ENCODE data around the gene IL7R. TPM values are rescaled to one million over a fixed set of nuclear protein-coding genes. Genes with fewer than 3 reads are reported as not detected.

Gene IL7R
- total RNA-seq, 1 experiment from 2014 or later = 7.7 TPM

DNA sequence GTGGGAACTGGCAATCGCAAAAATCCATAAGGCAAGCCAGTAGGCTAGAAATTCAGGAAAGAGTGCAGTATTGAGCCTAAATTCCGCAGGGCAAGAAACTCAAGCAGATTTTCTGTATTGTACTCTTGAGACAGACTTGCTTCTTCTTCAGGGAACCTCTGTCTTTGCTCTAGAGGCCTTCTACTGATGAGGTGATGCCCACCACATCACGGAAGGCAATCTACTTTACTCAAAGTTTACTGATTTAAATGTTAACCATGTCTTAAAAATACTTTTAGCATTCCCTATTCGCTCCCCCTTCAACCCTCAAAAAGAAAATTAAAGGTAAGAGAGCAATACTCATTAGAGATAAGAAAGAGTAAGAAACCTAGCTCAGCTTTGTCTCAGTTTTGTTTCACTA, 11.3 kb downstream of the IL7R start:
- H3K36me3 ChIP-seq (ENCODE audit: insufficient read depth, low read length, poor library complexity, severe bottlenecking) = no peaks in the 10 kb centered on the region
- BruUV-seq (replicated peaks) = no TSS peak
- no peaks in the 10 kb centered on the region for H3K27me3 ChIP-seq (replicated peaks; ENCODE audit: insufficient read depth, low read depth, low read length, poor library complexity)

DNA sequence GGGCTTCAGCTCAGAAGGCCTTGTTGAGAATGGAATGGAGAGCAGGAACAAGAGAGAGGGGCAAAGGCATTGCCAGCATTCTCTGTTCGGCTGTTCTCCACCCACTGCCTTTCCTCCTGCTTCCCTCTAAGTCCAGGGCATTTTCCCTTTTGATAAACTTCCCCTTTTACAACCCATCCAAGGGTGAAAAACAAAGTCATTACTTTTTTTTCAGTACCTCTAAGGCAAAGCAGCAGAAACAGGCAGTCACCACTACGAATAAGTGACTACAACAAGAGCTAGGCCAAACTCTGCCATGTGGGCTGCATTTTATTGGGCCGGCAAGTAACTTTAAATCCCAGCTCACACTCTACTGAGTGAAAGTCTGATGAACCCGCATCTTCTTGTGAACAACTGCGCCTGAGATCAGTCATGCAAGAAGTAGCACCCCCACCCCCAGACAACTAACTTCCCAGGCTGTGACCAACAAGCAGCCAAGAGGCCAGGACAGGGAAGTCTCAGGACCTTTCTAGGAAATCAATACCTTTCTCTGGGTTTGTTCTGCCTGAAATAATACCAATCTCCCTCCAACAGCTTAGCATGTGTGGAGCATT, 13.1 kb downstream of the IL7R start:
- no TSS peak for BruUV-seq (replicated peaks)
- Histone ChIP-seq H3K27me3 (replicated peaks; ENCODE audit: insufficient read depth, low read depth, low read length, poor library complexity) (no peaks in the 10 kb centered on the region), H3K36me3 (ENCODE audit: insufficient read depth, low read length, poor library complexity, severe bottlenecking) (no peaks in the 10 kb centered on the region), H3K9me3 (ENCODE audit: low read depth, low read length, poor library complexity, severe bottlenecking) (no peaks in the 10 kb centered on the region), H3K4me3 (ENCODE audit: low read depth, low read length, poor library complexity, severe bottlenecking) (no peak overlapping the region), H3K4me1 (ENCODE audit: insufficient read depth, low read length, poor library complexity, severe bottlenecking) (no peaks in the 10 kb centered on the region), H3K27ac (ENCODE audit: low read depth, low read length, poor library complexity, severe bottlenecking) (no peak overlapping the region)
- POLR2A ChIA-PET (ENCODE audit: low non-redundant PET) = no interaction called here
- CTCF ChIA-PET = no interaction called here
- intact Hi-C loops (cut with micrococcal nuclease; ENCODE audit: unreplicated experiment) = no loop called here
- TF ChIP-seq EZH2 (IDR thresholded peaks at IDR 0.05; ENCODE audit: borderline replicate concordance, low read depth, low read length, poor library complexity, severe bottlenecking) = no peak
- TF ChIP-seq, protein P1, sequence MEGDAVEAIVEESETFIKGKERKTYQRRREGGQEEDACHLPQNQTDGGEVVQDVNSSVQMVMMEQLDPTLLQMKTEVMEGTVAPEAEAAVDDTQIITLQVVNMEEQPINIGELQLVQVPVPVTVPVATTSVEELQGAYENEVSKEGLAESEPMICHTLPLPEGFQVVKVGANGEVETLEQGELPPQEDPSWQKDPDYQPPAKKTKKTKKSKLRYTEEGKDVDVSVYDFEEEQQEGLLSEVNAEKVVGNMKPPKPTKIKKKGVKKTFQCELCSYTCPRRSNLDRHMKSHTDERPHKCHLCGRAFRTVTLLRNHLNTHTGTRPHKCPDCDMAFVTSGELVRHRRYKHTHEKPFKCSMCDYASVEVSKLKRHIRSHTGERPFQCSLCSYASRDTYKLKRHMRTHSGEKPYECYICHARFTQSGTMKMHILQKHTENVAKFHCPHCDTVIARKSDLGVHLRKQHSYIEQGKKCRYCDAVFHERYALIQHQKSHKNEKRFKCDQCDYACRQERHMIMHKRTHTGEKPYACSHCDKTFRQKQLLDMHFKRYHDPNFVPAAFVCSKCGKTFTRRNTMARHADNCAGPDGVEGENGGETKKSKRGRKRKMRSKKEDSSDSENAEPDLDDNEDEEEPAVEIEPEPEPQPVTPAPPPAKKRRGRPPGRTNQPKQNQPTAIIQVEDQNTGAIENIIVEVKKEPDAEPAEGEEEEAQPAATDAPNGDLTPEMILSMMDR (conservative IDR thresholded peaks at IDR 0.05; ENCODE audit: low read depth, low read length) = no peak
- no peak for DNase-seq (ENCODE audit: low spot score)

More for the DNA sequence above, 11.3 kb downstream of the IL7R start:
- CTCF ChIA-PET = no interaction called here
- POLR2A ChIA-PET (ENCODE audit: low non-redundant PET) = no interaction called here
- DNase-seq (ENCODE audit: low spot score) = no peak
- Histone ChIP-seq H3K9me3 (ENCODE audit: low read depth, low read length, poor library complexity, severe bottlenecking) (no peaks in the 10 kb centered on the region), H3K4me3 (ENCODE audit: low read depth, low read length, poor library complexity, severe bottlenecking) (no peak overlapping the region), H3K27ac (ENCODE audit: low read depth, low read length, poor library complexity, severe bottlenecking) (no peak overlapping the region), H3K4me1 (ENCODE audit: insufficient read depth, low read length, poor library complexity, severe bottlenecking) (no peaks in the 10 kb centered on the region)
- TF ChIP-seq EZH2 (IDR thresholded peaks at IDR 0.05; ENCODE audit: borderline replicate concordance, low read depth, low read length, poor library complexity, severe bottlenecking) = no peak
- TF ChIP-seq, protein P1 (conservative IDR thresholded peaks at IDR 0.05; ENCODE audit: low read depth, low read length) = no peak
- intact Hi-C loops (cut with micrococcal nuclease; ENCODE audit: unreplicated experiment) = no loop called here

GRCh38 chr5:35870605-35871004, 13.9 kb downstream of the IL7R start:
- CTCF ChIA-PET = no interaction called here
- DNase-seq (ENCODE audit: low spot score) = no peak
- H3K9me3 ChIP-seq (ENCODE audit: low read depth, low read length, poor library complexity, severe bottlenecking) = no peaks in the 10 kb centered on the region
- intact Hi-C loops (cut with micrococcal nuclease; ENCODE audit: unreplicated experiment) = no loop called here
- H3K27ac ChIP-seq (ENCODE audit: low read depth, low read length, poor library complexity, severe bottlenecking) = no peak overlapping the region
- POLR2A ChIA-PET (ENCODE audit: low non-redundant PET) = no interaction called here
- H3K36me3 ChIP-seq (ENCODE audit: insufficient read depth, low read length, poor library complexity, severe bottlenecking) = no peaks in the 10 kb centered on the region
- H3K27me3 ChIP-seq (replicated peaks; ENCODE audit: insufficient read depth, low read depth, low read length, poor library complexity) = no peaks in the 10 kb centered on the region
- BruUV-seq (replicated peaks) = no TSS peak
- H3K4me3 ChIP-seq (ENCODE audit: low read depth, low read length, poor library complexity, severe bottlenecking) = no peak overlapping the region
- TF ChIP-seq, protein P1 (conservative IDR thresholded peaks at IDR 0.05; ENCODE audit: low read depth, low read length) = no peak
- TF ChIP-seq EZH2 (IDR thresholded peaks at IDR 0.05; ENCODE audit: borderline replicate concordance, low read depth, low read length, poor library complexity, severe bottlenecking) = no peak
- no peaks in the 10 kb centered on the region for H3K4me1 ChIP-seq (ENCODE audit: insufficient read depth, low read length, poor library complexity, severe bottlenecking)
